ENCODE data around the gene ALPL.
A peak's percentile ranks its signal among the peaks of the same experiment; 100 is the strongest.

The ALPL gene

DNA sequence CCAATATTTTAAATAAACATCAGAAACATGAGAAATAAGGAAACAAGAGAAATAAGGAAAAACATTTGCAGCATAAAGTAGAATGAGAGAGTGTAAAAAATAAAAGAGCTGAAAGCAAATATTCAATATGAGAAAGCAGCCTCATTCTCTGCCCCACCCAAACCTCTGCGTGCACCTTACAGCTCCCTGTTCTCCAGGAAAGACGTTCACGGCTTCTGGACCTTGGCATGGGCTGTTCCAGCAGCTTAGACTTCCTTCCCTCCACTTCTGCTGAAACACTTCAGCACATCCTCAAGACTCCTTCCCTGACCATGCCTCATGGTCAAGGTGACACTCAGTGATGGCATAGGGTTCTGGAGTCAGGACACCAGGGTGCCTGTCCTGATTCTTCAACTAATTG lies 23.3 kb downstream of the ALPL start:
- no peak for DNase-seq

DNA sequence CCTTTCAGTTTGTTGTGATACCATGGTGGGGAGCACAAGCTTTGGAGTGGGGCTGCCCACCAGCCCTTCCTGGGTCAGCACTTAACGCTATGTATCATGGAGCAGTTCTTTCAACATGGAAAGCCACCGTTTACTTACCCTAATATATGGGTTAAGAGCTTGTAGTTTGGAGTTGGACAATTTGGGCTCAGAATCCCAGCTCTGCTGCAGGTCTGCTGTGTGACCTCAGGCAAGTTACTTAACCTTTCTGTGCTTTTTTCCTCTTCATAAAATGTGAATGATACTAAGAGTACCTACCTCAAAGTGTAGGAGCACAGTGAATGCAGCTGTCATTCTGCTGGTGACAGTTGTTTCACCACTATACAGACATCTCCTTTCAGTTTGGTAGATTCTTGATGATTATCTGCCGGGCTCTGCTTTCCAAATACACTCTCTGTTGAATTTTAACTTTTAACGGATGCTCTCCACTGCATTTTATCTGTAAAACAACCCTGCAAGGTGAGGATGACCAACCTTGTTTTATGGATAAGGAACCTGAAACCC lies 23.8 kb downstream of the ALPL start:
- no peak for DNase-seq

DNA sequence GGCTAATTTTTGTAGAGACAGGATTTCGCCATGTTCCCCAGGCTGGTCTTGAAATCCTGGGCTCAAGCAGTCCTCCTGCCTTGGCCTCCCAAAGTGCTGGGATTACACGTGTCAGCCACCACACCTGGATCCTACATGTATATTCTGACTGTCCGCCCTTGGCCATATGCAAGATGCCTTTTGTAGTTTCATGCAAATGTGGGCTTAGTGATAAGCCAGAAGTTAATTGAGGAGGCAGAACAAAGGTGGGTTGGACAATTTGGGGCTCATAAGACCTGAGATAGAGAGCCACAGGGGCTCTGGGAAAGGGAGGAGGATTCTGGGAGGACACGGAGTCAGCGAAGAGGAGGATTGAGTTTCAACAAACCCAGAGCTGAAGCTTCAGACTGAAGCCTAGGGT lies 24.9 kb downstream of the ALPL start:
- DNase-seq = no peak

DNA sequence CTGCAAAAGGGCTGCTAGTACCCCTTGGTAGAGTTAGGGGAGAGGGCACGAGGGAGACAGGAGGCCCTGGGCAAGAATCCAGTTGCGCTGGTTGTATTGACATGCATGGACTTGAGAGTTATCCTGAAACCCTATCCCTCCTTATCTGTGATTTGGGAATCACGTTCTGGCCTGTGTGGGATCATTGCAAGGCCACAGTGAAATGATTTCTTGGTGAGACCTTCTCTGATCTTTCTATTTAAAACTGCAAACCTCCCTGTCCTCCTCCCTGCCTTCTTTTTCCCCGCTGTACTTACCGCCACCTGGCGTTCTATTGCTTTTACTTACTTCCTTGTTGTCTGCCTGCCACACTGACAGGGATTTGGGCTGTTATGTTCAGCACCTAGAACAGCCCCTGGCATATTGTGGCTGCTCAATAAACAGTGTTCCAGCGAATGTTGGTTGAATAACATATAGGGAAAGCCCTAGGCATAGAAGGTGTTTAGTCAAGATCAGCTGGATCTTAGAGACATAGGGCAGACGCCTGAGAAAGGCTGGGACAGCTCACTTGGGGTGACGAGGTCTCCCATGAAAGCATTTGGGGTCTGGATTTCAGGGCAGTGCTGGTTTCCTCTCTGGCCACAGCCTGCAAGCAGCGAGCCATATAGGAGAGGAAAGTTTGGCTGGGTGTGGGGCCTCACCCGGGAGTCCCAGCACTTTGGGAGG lies 25.6 kb downstream of the ALPL start:
- peak; percentile 57 for DNase-seq

DNA sequence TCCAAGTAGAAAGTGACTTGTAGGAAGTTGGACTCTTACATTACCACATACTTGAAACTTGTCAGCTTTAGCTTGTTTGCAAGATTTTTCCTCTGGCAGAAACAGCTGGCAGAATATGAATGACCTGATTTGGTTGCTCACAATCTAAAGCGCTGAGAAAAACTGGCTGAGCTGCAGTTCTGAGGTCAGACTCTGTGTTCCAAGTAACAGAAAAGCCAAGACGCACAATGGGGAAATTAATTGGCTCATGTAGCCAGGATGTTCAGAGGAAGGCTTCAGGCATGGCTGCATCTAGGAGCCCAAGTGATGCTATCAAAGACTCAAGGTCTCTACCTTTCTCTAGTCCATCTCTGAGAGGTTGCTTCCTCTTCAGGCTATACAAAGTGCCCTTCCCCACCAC lies 27.0 kb downstream of the ALPL start:
- DNase-seq = no peak

DNA sequence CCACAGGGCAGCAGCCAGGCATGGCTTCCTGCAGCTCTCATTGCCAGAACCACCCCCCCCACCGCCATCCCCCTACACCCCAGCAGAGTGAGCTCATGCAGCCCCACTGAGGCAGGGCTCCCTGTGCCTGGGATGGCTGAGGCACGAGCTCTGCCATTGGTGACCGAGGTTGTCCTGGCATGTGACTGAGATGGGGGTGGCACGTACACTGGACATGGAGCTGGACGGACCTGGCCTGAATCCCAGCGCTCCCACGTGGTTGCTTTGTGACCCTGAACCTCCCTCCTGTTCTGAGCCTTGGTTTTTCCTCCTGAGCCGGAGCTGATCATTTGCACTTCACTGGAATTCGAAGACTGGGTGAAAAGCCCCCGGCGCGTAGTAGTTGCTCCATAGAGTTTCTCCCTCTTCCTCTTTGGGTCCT lies 28.3 kb downstream of the ALPL start:
- no peak for DNase-seq

DNA sequence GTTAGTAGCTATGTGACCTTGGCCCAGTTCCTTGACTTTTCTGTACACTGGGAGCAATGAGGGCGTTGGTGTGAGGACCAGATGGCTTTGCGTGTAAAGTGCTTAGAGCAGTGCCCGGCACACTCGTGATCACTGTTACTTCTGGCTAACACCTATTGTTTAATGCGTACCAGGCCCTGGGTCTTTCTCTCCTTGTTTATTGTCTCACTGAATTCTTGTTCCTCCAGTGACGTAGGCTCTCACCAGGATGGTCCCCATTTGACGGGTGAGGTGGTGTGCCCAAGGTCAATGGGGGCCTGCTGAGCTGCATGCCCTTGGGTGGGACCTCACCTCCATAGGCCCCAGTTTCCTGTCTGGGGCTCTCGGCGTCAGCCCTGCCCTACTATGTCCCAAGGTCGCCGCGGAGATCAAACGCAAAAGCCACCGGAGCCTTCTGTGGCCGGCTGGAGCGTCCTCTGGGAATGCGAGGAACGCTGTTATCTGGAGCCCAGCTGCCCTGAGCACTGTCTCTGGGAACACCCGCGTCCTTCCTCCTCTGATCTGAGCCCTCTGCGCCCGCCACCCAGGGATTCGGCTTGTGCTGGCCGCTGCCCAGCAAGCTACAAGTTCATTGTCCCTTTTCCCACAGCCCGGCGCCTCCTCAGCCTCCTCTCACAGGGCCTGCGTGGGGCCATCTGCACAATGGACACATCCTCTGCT lies 28.9 kb downstream of the ALPL start:
- DNase-seq = no peak

DNA sequence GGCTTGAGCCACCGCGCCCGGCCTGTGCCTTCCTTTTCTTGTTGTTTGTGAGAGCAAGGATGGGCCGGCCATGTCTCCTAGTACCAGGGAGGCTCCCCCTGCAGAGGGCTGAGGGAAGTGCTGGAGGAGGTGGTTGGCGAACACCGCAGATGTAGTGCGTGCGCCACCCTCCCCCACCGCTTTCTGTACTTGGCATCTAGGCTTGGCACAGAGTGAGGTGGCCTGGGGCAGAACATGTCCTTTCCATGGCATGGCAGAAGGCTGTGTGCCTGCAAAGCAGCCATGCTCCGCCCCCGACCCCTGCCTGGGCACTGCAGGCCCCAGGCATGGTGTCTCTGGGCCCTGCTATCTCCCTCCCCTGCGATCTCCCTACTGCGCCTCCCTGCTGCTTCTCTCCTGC lies 30.7 kb downstream of the ALPL start:
- DNase-seq = no peak

DNA sequence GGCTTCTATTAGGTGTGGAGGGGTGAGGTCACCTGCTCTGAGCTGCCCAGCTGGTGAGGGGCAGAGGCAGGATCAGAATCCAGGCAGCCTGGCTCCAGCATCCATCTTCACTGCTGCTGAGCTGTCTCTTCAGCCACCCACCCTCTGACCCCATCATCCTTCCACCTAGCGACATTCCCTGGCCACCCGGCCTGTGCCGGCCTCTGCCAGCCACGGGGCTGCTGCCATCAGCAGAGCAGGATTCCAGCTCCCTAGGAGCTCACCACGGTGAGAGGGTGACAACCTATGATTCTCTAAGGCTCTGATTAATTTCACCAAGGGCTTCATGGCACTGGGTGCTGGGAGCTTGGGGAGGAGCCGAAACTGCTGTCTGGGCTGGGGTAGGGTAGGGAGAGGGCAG lies 32.1 kb downstream of the ALPL start:
- DNase-seq = no peak

DNA sequence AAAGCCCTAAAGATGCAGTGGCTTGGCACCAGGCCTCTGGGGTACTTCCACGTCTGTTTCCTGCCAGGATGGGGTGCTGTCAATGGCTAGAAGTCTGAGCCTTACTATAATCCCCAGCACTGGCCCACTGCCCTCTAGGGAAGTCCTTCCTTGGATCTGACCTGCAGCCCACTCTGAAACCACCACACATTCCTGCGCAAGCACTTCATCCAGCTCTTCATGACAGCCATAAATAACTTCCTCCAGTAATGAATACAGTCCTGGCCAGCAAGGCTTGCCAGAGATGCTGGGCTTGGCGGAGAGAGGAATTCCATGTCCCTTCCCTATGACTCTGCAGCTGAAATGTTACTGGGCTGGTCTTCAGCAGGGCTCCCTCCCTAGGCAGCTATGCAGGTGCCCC lies 32.6 kb downstream of the ALPL start:
- no peak for DNase-seq

DNA sequence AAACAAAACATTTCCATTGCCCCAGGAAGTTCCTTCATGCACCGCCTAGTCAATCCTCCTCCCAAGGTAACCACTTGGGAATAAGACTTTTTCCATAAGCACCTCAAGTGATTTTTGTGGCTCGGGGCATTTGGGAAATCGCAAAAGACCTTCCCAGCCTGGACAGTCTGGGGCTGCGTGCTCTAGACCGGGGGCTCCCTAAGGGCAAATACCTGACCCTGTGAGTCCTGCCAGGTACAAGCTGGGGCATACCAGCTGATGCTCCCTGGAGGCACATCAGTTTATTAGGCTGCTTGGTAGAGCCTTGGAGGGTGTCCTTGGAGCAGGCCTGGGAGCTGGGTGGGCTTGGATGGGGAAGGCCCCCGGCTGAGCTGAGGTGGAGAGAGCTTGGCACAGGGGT lies 34.4 kb downstream of the ALPL start:
- DNase-seq = no peak

DNA sequence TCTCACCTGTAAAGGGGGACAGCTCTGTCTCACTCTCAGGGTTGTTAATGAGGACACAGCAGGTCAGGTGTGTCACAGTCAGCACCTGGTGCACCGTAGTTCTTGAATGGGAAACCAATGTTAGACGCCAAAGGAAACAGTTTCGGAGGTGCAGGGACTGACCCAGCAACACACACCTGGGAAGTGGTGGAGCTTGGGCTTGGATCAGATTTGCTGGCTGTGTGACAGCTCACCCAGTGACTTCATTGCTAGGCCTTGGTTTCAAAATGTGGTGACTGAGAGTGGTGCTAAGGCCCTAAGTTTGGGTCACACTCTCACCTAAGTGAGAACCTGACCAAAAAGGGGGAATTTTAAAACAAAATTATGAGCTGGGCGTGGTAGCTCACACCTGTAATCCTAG lies 34.9 kb downstream of the ALPL start:
- no peak for DNase-seq

DNA sequence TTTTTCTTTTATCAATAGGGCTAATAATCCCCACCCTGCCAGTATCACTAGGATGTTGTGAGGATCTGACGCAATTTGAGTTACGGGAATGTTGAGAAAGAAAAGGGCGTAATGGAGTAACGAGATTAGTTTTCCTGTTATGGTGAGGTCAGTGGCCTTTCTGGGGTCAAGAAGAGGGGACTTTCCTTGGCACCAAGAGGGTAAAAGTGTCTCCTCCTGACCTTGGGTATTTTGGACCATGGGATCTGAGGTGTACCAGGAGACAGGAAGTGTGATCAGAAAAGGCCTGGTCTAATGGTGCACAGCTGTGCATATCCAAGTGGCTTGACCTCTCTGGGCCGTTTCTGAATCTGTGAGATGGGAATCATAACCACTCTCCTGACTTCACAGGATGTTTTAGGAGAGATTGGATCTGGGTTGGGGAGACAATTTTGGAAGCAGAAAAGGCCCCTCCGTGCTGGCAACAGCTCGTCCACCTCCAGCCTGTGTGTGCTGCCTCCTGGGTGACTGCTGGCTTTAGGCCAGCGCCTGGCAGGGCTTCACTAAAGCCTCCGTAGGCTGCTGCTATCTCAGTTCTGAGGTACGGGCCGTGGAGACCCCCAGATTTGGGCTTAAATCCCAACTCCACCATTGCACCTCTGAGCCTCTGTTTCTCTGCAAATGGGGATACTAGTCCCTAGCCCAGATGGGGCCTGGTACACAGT lies 37.1 kb downstream of the ALPL start:
- DNase-seq = peak; percentile 75

DNA sequence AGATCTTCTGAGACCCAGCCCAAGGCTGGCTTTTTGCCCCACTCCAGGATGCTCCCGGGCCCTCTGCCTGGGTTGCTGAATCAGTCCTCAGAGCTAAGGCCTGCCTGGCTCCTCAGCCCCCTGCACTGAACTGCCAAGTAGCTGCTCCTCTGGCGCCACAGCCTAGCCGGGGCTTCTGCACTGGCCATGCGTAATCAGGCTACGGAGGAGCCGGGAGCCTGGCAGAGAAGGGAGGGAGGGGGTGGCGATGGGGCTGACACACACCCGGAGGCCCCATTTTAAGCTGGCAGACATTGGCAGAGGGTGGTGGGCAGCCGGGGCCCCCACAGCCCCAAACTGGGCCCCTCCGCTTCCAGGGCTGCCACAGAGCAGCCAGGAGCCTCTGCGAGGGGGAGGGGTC lies 38.7 kb downstream of the ALPL start:
- DNase-seq = no peak

DNA sequence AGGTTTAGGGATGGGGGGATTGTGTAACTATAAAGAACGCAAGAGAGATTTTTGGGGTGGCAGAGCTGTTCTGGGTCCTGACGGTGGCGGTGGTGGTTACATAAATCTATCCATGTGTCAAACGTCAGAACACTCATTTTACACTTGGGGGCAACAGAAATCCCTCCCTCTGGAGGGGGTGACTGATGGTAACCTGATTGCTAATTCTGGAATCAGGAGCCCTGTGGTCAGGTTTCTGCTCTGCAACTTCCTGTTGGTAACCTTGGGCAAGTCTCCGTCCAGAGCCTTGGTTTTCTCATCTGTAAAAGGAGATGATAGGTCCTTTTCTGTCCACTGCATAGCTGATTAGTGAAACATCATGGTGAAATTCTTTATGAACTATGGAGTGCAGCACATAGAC lies 40.9 kb downstream of the ALPL start:
- DNase-seq = peak; percentile 10

DNA sequence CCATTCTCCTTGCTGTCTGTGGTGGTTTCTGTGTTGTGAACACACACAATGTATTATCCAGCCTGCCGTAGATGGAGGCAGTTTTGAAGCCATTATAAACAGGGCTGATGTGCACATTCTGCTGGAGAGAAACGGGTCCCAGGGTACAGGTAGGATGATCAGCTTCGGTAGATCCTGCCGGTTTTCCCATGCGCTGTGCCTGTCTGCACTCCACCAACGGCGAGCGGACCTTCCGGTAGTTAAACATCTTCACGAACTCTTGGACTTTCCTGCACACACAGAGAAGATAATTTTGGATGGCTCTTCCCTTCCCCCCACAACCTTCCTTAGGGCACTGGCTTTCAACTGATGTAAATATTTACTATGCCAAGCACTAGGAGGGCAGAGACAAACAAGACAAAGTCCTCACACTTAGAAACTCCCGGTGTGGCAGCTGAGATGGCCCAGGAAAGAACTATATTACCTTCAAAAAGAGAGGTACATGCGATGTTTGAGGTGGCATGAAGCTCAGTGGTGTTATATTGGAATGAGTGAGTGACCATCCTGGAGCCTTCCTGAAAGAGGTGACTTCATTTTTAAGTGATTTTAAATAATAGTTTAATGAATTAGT lies 41.7 kb downstream of the ALPL start:
- DNase-seq = no peak

DNA sequence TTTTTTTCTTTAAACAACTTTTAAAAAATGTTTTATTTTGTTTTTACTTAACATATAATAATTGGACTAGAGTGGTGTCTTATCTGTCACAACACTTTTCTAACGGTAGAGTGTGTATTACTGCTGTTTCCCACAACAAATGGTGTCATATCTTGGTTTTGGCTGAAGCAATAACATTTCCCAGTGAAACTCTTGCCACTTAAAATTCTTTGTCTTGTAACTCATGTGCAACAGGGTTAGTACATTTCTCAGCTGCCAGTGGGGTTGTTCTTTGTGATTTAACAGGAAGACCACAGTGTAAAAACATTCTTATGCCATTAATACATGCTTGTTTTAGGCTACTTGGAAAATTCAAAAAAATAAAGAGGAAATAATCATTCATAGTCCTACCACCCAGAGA lies 43.5 kb downstream of the ALPL start:
- DNase-seq = peak; percentile 40

DNA sequence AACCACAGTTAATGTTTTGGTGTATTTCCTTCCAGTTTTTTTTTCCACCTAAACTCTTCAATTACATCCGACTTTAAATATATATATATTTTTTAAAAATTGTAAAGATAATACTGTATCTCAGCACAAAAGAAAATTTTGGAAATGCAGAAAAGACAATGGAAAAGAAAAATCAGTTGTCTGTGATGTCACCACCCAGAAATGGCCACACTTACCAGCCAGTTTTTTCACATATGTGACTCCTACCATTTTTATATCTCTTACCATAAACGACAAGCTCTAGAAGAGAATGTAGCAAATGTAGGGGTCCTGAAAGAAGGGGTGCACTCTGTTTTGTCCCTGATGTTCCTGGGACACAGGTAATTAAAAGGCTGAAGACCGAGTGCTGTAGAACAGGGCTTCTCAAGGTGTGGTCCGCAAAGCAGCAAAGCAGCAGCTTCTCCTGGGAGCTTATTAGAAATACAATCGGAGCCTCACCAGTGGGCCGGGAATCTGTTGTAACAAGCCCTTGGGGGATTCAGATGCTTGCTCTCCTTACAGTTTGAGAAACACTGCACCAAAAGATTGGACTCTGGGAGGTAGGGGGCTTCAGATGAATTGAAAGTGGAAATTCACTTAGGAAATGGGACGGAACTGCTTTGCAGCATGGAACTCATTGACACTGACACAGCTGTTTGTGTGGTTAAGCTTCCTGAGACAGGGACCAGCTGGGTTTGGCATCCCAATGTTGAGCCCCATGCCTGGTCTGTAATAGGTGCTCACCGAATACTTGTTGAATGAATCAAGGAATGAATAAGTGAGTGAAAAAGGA lies 44.1 kb downstream of the ALPL start:
- no peak for DNase-seq

DNA sequence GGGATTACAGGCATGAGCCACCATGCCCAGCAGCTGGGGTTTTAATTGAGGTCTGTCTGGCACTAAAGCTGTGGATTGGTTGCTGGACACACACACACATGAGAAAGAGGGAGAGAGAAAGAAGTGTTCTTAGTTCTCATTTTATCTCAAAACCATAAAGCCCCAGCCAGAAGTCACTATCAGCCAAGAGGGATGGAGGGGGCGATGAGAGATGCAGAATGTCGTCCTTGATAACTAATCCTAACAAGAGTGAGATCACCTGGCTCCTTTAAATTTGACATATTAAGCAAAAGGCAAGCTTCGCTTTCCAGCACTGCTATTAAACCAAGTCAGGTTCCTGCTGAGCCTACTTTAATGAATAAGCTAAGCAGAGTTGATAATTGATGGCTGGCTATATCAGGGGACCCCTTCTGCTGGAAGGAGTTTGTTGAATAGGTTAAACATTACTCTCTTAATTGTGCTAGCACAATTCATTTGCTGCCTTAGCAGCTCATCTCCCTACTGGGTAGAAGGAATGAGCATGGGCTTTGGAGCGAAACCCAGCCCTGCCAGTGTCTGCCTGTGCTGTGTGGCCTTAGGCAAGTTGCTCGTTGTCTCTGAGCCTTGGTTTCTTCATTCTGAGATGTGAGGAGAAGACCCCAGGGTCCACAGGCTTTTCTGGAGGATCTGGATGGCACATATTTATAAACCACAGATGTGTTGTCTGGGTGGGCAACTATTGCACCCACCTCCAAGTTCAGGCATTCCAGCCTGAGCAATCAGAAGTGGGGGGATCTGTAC lies 50.8 kb downstream of the ALPL start:
- DNase-seq = no peak

DNA sequence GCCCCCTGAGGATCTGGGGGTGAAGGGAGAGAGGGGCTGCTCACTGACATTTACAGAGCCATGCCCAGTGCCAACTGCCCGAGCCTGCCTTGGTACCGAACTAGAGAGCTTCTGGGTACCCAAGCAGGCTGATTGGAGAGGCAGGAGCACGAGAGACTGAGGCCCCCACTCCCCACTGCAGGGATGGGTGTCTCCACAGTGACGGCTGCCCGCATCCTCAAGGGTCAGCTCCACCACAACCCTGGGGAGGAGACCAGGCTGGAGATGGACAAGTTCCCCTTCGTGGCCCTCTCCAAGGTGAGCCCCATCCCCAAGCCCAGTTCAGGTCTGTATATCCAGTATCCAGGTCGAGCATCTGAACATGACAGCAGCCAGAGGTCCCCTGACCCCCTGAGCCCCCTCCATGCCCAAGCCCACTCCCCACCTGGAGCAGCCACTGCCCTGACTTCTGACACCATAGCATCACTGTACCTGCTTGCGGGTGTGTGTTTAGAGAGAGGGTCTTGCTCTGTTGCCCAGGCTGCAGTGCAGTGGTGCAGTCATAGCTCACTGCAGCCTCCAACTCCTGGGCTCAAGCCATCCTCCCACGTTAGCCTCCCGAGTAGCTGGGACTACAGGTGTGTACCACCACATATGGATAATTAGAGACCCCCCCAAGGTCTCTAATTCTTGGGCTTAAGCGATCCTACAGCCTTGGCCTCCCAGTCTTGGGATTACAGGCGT lies 51.9 kb downstream of the ALPL start:
- DNase-seq = no peak

DNA sequence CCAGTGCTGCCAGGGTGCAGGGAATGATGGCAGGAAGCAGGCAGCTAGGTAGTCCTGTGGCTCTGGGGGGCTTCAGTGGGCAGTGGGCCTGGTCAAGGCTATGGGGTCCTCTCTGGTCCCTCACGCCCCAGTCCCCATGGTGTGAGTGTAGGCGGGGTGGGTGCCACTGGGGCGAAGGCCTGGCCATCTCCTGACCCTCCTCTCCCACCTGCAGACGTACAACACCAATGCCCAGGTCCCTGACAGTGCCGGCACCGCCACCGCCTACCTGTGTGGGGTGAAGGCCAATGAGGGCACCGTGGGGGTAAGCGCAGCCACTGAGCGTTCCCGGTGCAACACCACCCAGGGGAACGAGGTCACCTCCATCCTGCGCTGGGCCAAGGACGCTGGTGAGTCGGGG lies 53.7 kb downstream of the ALPL start:
- DNase-seq = no peak

All from suppressor macrophage treated with lipopolysaccharide for 4 hours (primary cell).